ENCODE results near the gene RPAIN. TPM values are rescaled to one million over a fixed set of nuclear protein-coding genes. Genes with fewer than 3 reads are reported as not detected.

Gene RPAIN
- total RNA-seq, 2 donors from 2014 or later: 69.3 to 87.8 TPM

DNA sequence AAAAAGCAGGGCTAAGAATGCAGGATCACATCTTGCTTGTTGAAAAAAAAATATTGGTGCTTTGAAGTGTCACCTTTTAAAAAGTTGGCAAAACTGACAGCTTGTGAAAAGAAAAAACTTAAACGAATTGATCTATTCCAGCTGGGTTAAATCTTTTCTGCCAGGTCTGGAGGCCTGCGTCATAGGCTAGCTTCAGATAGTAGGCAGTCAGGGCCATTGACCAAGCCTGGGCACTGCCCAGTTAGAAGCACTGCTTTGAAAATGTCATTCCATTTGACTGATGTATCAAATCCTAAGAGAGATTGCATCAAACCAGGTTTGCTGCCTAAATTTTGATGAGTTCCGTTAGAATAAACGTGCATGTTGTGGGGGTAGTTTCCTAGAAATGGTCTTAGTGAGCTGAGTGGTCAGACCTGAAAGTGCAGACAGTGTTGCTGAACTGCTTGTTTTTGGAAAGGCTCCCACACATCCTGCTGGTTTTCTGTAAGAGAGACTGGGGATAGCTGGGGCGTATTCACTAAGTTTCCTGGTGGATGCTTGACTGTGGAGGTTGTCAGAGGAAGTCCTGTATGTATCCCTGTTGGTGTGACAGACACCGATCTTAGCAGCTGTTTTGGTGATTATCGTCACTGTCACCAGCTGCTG, 39.4 kb upstream of the RPAIN start:
- no peak overlapping the region for H3K4me3 ChIP-seq (ENCODE audit: low read length)
- no peak for DNase-seq
- no peaks in the 10 kb centered on the region for H3K4me1 ChIP-seq (ENCODE audit: control insufficient read depth, insufficient read depth, low read length)
- no peak overlapping the region for H3K9ac ChIP-seq (ENCODE audit: extremely low read depth, low read length, poor library complexity, severe bottlenecking)
- peaks cover 83% of the 10 kb centered on the region for H3K36me3 ChIP-seq (ENCODE audit: control insufficient read depth, insufficient read depth, low read length)
- TF ChIP-seq, protein P1, sequence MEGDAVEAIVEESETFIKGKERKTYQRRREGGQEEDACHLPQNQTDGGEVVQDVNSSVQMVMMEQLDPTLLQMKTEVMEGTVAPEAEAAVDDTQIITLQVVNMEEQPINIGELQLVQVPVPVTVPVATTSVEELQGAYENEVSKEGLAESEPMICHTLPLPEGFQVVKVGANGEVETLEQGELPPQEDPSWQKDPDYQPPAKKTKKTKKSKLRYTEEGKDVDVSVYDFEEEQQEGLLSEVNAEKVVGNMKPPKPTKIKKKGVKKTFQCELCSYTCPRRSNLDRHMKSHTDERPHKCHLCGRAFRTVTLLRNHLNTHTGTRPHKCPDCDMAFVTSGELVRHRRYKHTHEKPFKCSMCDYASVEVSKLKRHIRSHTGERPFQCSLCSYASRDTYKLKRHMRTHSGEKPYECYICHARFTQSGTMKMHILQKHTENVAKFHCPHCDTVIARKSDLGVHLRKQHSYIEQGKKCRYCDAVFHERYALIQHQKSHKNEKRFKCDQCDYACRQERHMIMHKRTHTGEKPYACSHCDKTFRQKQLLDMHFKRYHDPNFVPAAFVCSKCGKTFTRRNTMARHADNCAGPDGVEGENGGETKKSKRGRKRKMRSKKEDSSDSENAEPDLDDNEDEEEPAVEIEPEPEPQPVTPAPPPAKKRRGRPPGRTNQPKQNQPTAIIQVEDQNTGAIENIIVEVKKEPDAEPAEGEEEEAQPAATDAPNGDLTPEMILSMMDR (conservative IDR thresholded peaks at IDR 0.05): no peak
- no peaks in the 10 kb centered on the region for H3K27me3 ChIP-seq (ENCODE audit: control insufficient read depth, insufficient read depth, low read length, poor library complexity, severe bottlenecking)
- Mint-ChIP-seq H3K27me3 (ENCODE audit: insufficient read depth) (no peaks in the 10 kb centered on the region), H3K27ac (peak overlapping the region; percentile 55), H3K9me3 (no peaks in the 10 kb centered on the region), H3K36me3 (ENCODE audit: low read depth) (peaks cover 64% of the 10 kb centered on the region), H3K4me3 (no peak overlapping the region), H3K4me1 (no peaks in the 10 kb centered on the region)
- no peak overlapping the region for H3K27ac ChIP-seq (ENCODE audit: low read depth, low read length)
- no peaks in the 10 kb centered on the region for H3K9me3 ChIP-seq (ENCODE audit: control insufficient read depth, low read length)
- 96 to 97% methylated on average over 7 of the region's 7 CpGs for WGBS, 2 experiments (ENCODE audit: insufficient coverage in 1 of 2, insufficient read length in 1 of 2)

DNA sequence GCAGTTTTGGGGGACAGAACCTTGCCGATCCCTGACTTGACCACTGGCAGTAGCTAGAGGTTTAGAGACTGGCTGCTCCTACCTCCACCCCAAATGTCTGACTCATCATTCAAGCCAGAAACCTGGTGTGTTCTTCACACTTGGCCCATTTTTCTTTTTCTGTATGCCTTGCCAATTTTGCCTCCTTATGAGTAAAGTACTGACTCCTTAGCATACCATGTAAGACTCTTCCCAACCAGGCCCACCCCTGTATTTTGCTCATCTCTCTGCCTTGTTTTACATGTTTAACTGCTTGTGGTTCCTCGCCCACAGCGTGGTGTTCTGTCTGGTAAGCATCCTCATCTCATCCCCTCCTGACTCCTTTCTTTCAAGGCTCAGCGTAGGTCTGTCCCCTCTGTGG, 38.4 kb upstream of the RPAIN start:
- 96% methylated on average over 4 of the region's 4 CpGs for WGBS, 2 experiments (ENCODE audit: insufficient coverage in 1 of 2, insufficient read length in 1 of 2)
- no peak overlapping the region for H3K4me3 Mint-ChIP-seq
- no peak overlapping the region for H3K27ac Mint-ChIP-seq

DNA sequence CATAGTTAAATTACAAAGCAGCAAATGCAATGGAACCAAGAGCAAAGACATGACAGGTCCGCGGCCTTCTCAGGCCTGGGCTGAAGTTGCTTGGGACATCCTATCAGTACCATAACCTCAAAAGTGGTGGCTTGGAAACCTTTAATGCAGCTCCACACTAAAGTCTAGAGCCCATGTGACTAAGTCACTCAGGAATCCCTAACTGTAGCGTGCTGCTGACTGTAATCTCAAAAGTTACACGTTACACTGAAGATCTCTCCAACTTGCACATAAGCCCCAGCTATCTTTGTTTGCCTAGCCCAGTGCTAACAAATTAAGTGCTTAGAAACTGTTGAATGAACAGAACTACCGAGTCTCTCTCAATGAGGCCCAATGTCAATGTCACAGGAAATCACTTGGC, 28.3 kb upstream of the RPAIN start:
- H3K27me3 ChIP-seq (ENCODE audit: control insufficient read depth, insufficient read depth, low read length, poor library complexity, severe bottlenecking): no peaks in the 10 kb centered on the region
- H3K27ac ChIP-seq (ENCODE audit: low read depth, low read length): no peak overlapping the region
- Mint-ChIP-seq H3K27me3 (ENCODE audit: insufficient read depth) (no peaks in the 10 kb centered on the region), H3K27ac (no peak overlapping the region), H3K36me3 (ENCODE audit: low read depth) (peaks cover 75% of the 10 kb centered on the region), H3K4me3 (no peak overlapping the region), H3K4me1 (no peaks in the 10 kb centered on the region), H3K9me3 (no peaks in the 10 kb centered on the region)
- H3K9ac ChIP-seq (ENCODE audit: extremely low read depth, low read length, poor library complexity, severe bottlenecking): no peak overlapping the region
- H3K4me3 ChIP-seq (ENCODE audit: low read length): no peak overlapping the region
- no peaks in the 10 kb centered on the region for H3K9me3 ChIP-seq (ENCODE audit: control insufficient read depth, low read length)
- no peak for DNase-seq
- peaks cover 83% of the 10 kb centered on the region for H3K36me3 ChIP-seq (ENCODE audit: control insufficient read depth, insufficient read depth, low read length)
- 96 to 97% methylated on average over 5 of the region's 5 CpGs for WGBS, 2 experiments (ENCODE audit: insufficient coverage in 1 of 2, insufficient read length in 1 of 2)
- TF ChIP-seq, protein P1 (conservative IDR thresholded peaks at IDR 0.05): no peak
- no peaks in the 10 kb centered on the region for H3K4me1 ChIP-seq (ENCODE audit: control insufficient read depth, insufficient read depth, low read length)

More for the DNA sequence above, 38.4 kb upstream of the RPAIN start:
- DNase-seq: no peak
- Histone ChIP-seq H3K27me3 (ENCODE audit: control insufficient read depth, insufficient read depth, low read length, poor library complexity, severe bottlenecking) (no peaks in the 10 kb centered on the region), H3K27ac (ENCODE audit: low read depth, low read length) (no peak overlapping the region), H3K4me3 (ENCODE audit: low read length) (no peak overlapping the region), H3K4me1 (ENCODE audit: control insufficient read depth, insufficient read depth, low read length) (no peaks in the 10 kb centered on the region), H3K9me3 (ENCODE audit: control insufficient read depth, low read length) (no peaks in the 10 kb centered on the region), H3K36me3 (ENCODE audit: control insufficient read depth, insufficient read depth, low read length) (peaks cover 91% of the 10 kb centered on the region), H3K9ac (ENCODE audit: extremely low read depth, low read length, poor library complexity, severe bottlenecking) (no peak overlapping the region)
- H3K4me1 Mint-ChIP-seq: no peaks in the 10 kb centered on the region
- no peaks in the 10 kb centered on the region for H3K27me3 Mint-ChIP-seq (ENCODE audit: insufficient read depth)
- H3K9me3 Mint-ChIP-seq: no peaks in the 10 kb centered on the region
- TF ChIP-seq, protein P1 (conservative IDR thresholded peaks at IDR 0.05): no peak
- peaks cover 62% of the 10 kb centered on the region for H3K36me3 Mint-ChIP-seq (ENCODE audit: low read depth)

Measured in endodermal cell (in vitro differentiated cells).